Activated CD4-positive, alpha-beta memory T cell treated with anti-CD3 and anti-CD28 coated beads for 36 hours (primary cell): ENCODE data around the gene THEMIS2. TPM values are rescaled to one million over a fixed set of nuclear protein-coding genes. Genes with fewer than 3 reads are reported as not detected.
"Not testable (repeated sequence)": the region's sequence is repeated elsewhere in the genome, so short reads cannot be mapped to it uniquely, and the experiment has no call there.

ENCODE experiments used
- CTCF ChIA-PET: fragments of 350-600 bp; sonication (Branson Sonifier 250); formaldehyde crosslinking; loops from one replicate; lab custom pipeline; 2021; ENCODE audit warnings: antibody characterized with exemption, inconsistent platforms; lab: Charles Lee
- POLR2A ChIA-PET: fragments of 350-600 bp; sonication (Branson Sonifier 250); formaldehyde crosslinking; loops from one replicate; lab custom pipeline; 2021; ENCODE audit warnings: antibody characterized with exemption; lab: Charles Lee
- DNase-seq: peaks from one replicate; pipeline ENCODE4 v3.0.0-alpha.2; 2020
- H3K27ac Mint-ChIP-seq: one replicate; pipeline ENCODE4 v1.8.0; 2021; ENCODE audit warnings: mixed read lengths
- H3K27me3 Mint-ChIP-seq: one replicate; pipeline ENCODE4 v1.8.0; 2021; ENCODE audit warnings: mixed read lengths
- H3K36me3 Mint-ChIP-seq: one replicate; pipeline ENCODE4 v1.8.0; 2021; ENCODE audit warnings: mixed read lengths
- H3K4me1 Mint-ChIP-seq: one replicate; pipeline ENCODE4 v1.8.0; 2021; ENCODE audit warnings: low read depth, mixed read lengths
- H3K4me3 Mint-ChIP-seq: one replicate; pipeline ENCODE4 v1.8.0; 2021; ENCODE audit warnings: mild to moderate bottlenecking, mixed read lengths
- H3K9me3 Mint-ChIP-seq: one replicate; pipeline ENCODE4 v1.8.0; 2021; ENCODE audit warnings: mixed read lengths
- intact Hi-C: fragments of 100-400 bp; cut with micrococcal nuclease; formaldehyde crosslinking; loops from one replicate; pipeline ENCODE4 v1.15.1; 2023
- total RNA-seq, 2 experiments: library from RNA; stranded (reverse); gene quantifications; one replicate each; pipeline ENCODE4 v1.2.3, GENCODE V29; 2021

THEMIS2 gene
- 10 to 100 TPM; 27.4 to 29.3 TPM for total RNA-seq

DNA sequence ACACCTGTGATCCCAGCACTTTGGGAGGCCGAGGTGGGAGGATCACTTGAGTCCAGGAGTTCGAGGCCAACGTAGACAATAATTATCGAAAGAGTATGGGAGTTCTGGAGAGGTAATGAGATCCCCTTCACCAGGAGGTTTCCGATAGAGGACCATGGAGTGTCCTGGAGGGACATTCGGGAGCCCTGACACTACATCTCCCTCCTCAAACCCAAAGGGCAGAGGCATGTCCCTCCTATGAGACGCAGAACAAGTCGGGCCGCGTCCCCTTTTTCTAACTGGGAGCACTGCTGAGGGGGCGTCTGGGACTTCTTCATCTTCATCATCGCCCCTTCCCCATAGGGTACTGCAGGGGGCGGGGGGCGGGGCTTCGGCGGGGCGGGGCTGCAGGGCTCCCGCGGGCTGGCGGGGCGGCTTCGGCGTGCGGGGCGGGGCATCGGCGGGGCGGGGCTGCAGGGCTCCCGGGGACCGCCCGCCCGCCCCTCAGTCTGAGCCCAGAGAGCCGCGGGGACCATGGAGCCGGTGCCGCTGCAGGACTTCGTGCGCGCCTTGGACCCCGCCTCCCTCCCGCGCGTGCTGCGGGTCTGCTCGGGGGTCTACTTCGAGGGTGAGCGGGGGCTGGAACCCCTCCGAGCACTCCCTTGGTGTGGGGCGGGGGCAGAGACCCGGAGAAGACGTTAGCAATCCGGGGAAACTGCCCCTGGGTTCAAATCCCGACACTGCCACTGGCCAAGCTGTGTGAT, at the start of gene THEMIS2:
Gene THEMIS2 (plus strand): TSS at position 486 of the 743 bp plus-strand sequence. CDS start 28 bp downstream, at position 514.
- Mint-ChIP-seq H3K4me1 (peaks cover 37% of the 10 kb centered on the region), H3K9me3 (no peaks in the 10 kb centered on the region), H3K36me3 (peaks cover 4% of the 10 kb centered on the region), H3K4me3 (peak within 1 kb of the TSS; percentile 92), H3K27ac (peak within 1 kb of the TSS; percentile 84), H3K27me3 (no peaks in the 10 kb centered on the region)
- POLR2A ChIA-PET = interaction anchor here (0.7 to 2.4 kb wide), 3 partner anchors 15 to 88 kb away, joined by 3 to 10 read pairs (median 3); partner anchors contain the start of gene XKR8
- CTCF ChIA-PET = interaction anchor here (0.8 to 1.0 kb wide), 2 partner anchors 68 to 215 kb away, joined by 3 read pairs; no protein-coding TSS in a partner anchor
- peak; percentile 87 for DNase-seq
- intact Hi-C loops = loop anchor here (2.0 kb wide), 1 partner anchor 15 kb away; no protein-coding TSS in a partner anchor

DNA sequence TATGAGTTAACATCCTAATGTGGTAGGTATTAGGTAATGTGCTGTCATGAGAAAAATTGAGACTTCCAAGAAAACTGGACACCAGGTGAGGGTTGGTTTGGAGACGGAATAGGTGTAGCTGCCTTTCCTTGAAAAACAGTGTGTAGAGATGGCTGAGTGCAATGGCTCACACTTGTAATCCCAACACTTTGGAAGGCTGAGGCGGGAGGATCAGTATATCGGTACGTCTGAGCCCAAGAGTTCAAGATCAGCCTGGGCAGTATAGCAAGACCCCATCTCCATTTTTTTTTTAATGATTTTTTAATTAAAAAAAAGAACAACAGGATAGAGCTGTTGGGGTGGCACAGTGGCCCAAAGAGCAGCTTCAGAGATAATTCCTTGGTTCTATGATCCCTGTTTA, 48.6 kb upstream of the THEMIS2 start:
- H3K36me3 Mint-ChIP-seq = peaks cover 14% of the 10 kb centered on the region
- ChIA-PET CTCF (no interaction called here), POLR2A (no interaction called here)
- intact Hi-C loops = no loop called here
- DNase-seq = no peak
- H3K4me3 Mint-ChIP-seq = no peak overlapping the region
- H3K27ac Mint-ChIP-seq = no peak overlapping the region
- H3K9me3 Mint-ChIP-seq = no peaks in the 10 kb centered on the region
- H3K4me1 Mint-ChIP-seq = no peaks in the 10 kb centered on the region
- H3K27me3 Mint-ChIP-seq = no peaks in the 10 kb centered on the region

DNA sequence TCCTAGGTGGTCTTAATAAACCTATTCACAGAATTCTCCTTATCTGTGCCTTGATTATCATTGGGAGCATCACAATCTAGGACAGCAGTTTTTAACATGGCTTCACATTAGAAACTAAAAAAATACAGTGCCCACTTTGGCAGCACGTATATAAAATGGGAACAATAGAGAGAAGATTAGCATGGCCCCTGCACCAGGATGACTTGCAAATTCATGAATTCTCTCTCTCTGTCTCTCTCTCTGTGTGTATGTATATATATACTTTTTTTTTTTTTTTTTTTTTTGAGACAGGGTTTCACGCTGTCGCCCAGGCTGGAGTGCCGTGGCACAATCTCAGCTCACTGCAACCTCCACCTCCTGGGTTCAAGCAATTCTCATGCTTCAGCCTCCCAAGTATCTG, 47.9 kb upstream of the THEMIS2 start:
- POLR2A ChIA-PET = no interaction called here
- no peaks in the 10 kb centered on the region for H3K9me3 Mint-ChIP-seq
- H3K4me3 Mint-ChIP-seq = no peak overlapping the region
- no peaks in the 10 kb centered on the region for H3K4me1 Mint-ChIP-seq
- H3K27me3 Mint-ChIP-seq = no peaks in the 10 kb centered on the region
- DNase-seq = no peak
- CTCF ChIA-PET = no interaction called here
- no peak overlapping the region for H3K27ac Mint-ChIP-seq
- intact Hi-C loops = no loop called here
- H3K36me3 Mint-ChIP-seq = peaks cover 11% of the 10 kb centered on the region

DNA sequence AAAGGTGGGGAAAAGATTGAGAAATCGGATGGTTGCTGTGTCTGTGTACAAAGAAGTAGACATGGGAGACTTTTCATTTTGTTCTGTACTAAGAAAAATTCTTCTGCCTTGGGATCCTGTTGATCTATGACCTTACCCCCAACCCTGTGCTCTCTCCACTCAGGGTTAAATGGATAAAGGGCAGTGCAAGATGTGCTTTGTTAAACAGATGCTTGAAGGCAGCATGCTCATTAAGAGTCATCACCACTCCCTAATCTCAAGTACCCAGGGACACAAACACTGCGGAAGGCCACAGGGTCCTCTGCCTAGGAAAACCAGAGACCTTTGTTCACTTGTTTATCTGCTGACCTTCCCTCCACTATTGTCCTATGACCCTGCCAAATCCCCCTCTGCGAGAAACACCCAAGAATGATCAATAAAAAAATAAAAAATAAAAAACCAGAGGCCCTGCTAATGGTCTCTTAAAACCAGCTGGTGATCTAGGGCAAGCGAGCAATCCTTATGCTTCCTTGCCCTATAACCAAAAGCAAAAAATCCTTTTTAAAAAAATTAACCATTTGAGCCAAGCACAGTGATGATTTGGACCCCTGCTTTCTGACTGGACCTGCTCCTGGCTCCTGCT, 42.9 kb upstream of the THEMIS2 start:
- DNase-seq, H3K27me3 Mint-ChIP-seq, H3K9me3 Mint-ChIP-seq, intact Hi-C loops: not testable (repeated sequence)
- H3K36me3 Mint-ChIP-seq = peaks cover 12% of the 10 kb centered on the region
- peaks cover 24% of the 10 kb centered on the region for H3K4me1 Mint-ChIP-seq
- CTCF ChIA-PET = interaction anchor here (0.5 to 2.3 kb wide), 4 partner anchors 59 to 160 kb away, joined by 3 to 10 read pairs (median 4); no protein-coding TSS in a partner anchor
- POLR2A ChIA-PET = interaction anchor here (2.3 kb wide), 1 partner anchor 57 kb away, joined by 13 read pairs; the partner anchor contains the start of gene STX12
- H3K27ac Mint-ChIP-seq = peak overlapping the region; percentile 23
- H3K4me3 Mint-ChIP-seq = peak overlapping the region; percentile 92

DNA sequence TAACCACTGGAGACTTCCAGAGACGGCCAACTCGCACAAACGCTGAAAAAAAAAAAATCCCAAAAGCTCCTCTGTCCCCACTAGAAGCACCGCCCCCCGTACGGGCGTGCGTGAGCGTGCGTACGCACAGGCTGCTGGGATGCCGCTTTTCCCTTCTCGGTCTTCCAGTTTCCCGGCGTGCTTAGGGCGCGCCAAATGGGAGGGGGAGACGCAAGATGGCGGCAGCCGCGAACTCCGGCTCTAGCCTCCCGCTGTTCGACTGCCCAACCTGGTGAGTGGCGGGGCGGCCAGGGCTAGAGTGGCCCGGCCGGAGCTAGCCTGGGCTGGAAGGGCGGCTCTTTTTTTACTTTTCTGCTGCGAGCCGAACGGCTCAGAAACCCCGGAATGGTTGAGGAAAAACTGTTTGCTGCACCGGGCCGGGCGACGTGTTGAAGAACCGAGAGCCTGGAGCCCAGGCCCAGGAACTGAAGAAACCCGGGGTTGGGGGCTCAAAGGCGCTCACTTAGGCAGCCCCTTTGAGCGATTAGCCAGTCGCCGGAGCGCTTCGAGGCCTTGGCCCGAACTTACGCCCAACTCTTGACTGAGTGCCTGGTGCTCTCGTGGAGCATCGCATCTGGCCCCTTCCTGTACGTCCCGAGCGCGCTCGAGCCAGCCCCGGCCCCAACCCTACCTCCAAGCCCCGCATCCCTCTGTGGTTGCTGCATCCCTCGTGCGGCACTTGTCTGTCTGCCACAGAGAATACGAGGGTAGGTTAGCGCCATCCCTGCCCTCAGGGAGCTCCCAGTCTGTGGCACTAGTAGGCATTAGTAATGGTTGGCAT, 41.5 kb upstream of the THEMIS2 start, which contains the start of gene PPP1R8:
Gene PPP1R8 (plus strand): TSS at position 162 of the 820 bp plus-strand sequence. CDS start 54 bp downstream, at position 216.
- H3K36me3 Mint-ChIP-seq = peaks cover 12% of the 10 kb centered on the region
- peak within 1 kb of the TSS; percentile 92 for H3K4me3 Mint-ChIP-seq
- peaks cover 34% of the 10 kb centered on the region for H3K4me1 Mint-ChIP-seq
- intact Hi-C loops = loop anchor here (1.0 to 10.0 kb wide), 2 partner anchors 58 to 106 kb away; partner anchors contain the start of genes FAM76A and STX12
- POLR2A ChIA-PET = interaction anchor here (0.6 to 2.3 kb wide), 10 partner anchors 12 to 675 kb away, joined by 3 to 13 read pairs (median 4); partner anchors contain the start of genes FAM76A, IFI6, RCC1 and STX12
- no peaks in the 10 kb centered on the region for H3K9me3 Mint-ChIP-seq
- peak within 1 kb of the TSS; percentile 87 for H3K27ac Mint-ChIP-seq
- peak; percentile 94 for DNase-seq
- CTCF ChIA-PET = interaction anchor here (0.6 to 2.3 kb wide), 5 partner anchors 61 to 162 kb away, joined by 3 to 10 read pairs (median 4); no protein-coding TSS in a partner anchor
- no peaks in the 10 kb centered on the region for H3K27me3 Mint-ChIP-seq

DNA sequence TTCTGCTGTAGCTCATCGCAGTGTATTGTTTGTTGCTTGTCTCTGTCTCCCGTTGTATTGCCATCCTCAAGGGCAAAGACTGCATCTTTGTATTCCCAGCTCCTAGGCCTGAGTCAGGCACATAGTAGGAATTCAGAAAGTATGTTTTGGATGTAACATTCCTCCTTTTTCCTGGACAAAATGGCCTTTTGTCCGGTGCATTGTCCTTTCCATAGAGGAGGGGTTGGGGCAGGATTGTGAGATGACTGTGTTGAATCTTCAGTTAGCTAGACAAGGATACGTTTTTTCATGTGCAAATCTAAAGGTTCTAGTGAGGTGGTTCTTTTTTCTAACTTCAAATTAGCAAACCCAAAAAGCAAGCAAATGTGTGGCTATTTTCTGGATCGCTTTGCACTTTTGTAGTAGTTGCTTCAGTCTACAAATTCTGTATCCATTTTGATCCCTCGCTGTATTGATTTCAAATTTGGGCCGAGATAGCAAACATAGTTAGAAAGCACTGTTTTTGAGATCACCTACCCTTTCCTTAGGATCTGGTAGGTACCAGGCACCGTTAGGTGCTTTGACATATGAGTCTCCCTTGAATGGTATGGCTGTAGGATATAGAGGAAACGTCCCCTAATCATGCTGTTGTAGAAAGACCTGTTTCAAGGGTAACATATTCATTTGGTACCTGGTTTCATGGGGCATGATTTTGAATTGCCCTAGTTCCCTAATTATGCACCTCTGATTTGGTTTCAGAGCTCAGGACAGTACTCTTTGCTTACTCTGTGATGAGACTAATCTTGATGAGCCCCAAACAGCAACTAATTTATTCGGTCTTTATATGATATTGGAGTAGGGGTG, 40.6 kb upstream of the THEMIS2 start:
- POLR2A ChIA-PET = interaction anchor here (0.7 to 2.3 kb wide), 5 partner anchors 59 to 750 kb away, joined by 3 to 13 read pairs (median 5); partner anchors contain the start of gene STX12
- H3K27me3 Mint-ChIP-seq = no peaks in the 10 kb centered on the region
- H3K4me3 Mint-ChIP-seq = peak overlapping the region; percentile 92
- no peak for DNase-seq
- H3K9me3 Mint-ChIP-seq = no peaks in the 10 kb centered on the region
- CTCF ChIA-PET = interaction anchor here (1.8 to 2.3 kb wide), 3 partner anchors 26 to 162 kb away, joined by 4 to 10 read pairs (median 7); no protein-coding TSS in a partner anchor
- intact Hi-C loops = loop anchor here (1.0 to 10.0 kb wide), 2 partner anchors 107 to 162 kb away; partner anchors contain the start of gene FAM76A
- H3K4me1 Mint-ChIP-seq = peaks cover 34% of the 10 kb centered on the region
- peaks cover 12% of the 10 kb centered on the region for H3K36me3 Mint-ChIP-seq
- H3K27ac Mint-ChIP-seq = peak overlapping the region; percentile 87

DNA sequence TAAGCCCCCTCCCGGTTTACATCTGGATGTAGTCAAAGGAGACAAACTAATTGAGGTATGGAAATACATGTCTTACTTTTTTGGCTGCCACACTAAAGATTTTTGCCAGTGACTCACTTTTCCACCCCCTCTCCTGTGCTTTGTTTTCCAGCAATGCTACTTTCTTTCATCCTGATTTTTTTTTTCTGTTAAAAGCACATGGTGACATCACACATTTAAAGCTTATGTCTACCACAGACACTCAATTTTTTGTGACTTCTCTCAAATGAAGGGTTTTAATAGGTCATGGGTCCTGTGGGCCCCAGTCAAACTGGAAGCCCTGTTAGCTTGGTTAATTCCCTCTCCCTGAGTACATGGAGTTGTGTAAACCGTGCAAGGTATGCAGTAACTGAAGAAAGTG, 39.6 kb upstream of the THEMIS2 start:
- POLR2A ChIA-PET = interaction anchor here (1.2 to 1.8 kb wide), 2 partner anchors 60 to 161 kb away, joined by 5 to 6 read pairs; partner anchors contain the start of genes IFI6 and STX12
- Mint-ChIP-seq H3K9me3 (no peaks in the 10 kb centered on the region), H3K27ac (no peak overlapping the region)

DNA sequence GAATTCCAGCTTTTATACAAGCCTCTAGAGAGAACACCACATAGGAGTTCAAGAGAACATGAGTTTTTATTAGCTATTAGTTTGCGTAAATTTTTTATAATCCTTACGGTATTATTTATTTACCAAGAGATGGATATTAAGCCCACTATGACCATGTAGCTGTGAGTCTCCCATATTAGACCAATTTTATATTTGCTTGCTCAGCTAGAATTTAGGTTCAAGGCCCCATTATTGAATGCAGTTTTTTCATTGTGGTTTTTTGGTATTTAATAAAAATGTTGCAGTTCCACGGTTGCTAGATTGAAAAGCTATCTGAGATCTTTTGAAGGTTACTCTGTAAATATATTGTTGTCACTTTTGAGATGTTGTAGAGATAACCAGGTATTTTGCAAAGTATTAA, 38.9 kb upstream of the THEMIS2 start:
- intact Hi-C loops = loop anchor here (10.0 kb wide), 1 partner anchor 109 kb away; the partner anchor contains the start of gene FAM76A
- ChIA-PET CTCF (interaction anchor here (0.6 to 1.8 kb wide), 4 partner anchors 25 to 164 kb away, joined by 3 to 7 read pairs (median 4); no protein-coding TSS in a partner anchor), POLR2A (interaction anchor here (1.2 to 1.8 kb wide), 2 partner anchors 60 to 161 kb away, joined by 5 to 6 read pairs; partner anchors contain the start of genes IFI6 and STX12)
- no peak overlapping the region for H3K4me3 Mint-ChIP-seq
- no peaks in the 10 kb centered on the region for H3K9me3 Mint-ChIP-seq
- H3K36me3 Mint-ChIP-seq = peaks cover 12% of the 10 kb centered on the region
- H3K27me3 Mint-ChIP-seq = no peaks in the 10 kb centered on the region
- DNase-seq = no peak
- H3K4me1 Mint-ChIP-seq = peaks cover 34% of the 10 kb centered on the region
- H3K27ac Mint-ChIP-seq = no peak overlapping the region

More for the DNA sequence above, 39.6 kb upstream of the THEMIS2 start:
- Mint-ChIP-seq H3K27me3 (no peaks in the 10 kb centered on the region), H3K4me3 (no peak overlapping the region), H3K4me1 (peaks cover 34% of the 10 kb centered on the region), H3K36me3 (peaks cover 12% of the 10 kb centered on the region)
- intact Hi-C loops = loop anchor here (1.0 to 10.0 kb wide), 2 partner anchors 108 to 163 kb away; partner anchors contain the start of gene FAM76A
- CTCF ChIA-PET = interaction anchor here (0.6 to 2.3 kb wide), 3 partner anchors 25 to 163 kb away, joined by 3 to 10 read pairs (median 7); no protein-coding TSS in a partner anchor
- no peak for DNase-seq

DNA sequence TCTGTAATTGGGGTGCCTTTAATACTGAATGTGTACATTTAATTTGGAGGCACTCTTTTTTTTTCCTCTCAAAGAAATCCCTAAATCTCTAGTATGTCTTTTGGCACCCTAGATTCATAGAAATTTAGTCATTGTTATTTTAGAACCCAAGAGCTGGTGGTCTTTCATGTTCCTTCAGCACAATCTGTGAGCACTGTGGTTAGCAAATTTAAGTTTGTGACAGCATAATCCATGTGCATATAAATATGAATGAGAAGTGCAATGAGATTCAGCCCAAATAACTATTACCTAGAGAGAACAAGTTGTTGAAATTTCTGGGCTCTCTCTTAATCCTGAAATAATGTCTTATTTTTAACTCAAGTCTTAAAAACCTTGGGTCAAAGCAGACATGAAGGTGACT, 37.3 kb upstream of the THEMIS2 start:
- ChIA-PET POLR2A (interaction anchor here (0.7 kb wide), 1 partner anchor 57 kb away, joined by 3 read pairs; no protein-coding TSS in a partner anchor), CTCF (interaction anchor here (0.6 to 1.8 kb wide), 3 partner anchors 23 to 228 kb away, joined by 3 to 6 read pairs (median 3); no protein-coding TSS in a partner anchor)
- H3K27me3 Mint-ChIP-seq = no peaks in the 10 kb centered on the region
- peaks cover 15% of the 10 kb centered on the region for H3K36me3 Mint-ChIP-seq
- DNase-seq = no peak
- peaks cover 31% of the 10 kb centered on the region for H3K4me1 Mint-ChIP-seq
- H3K27ac Mint-ChIP-seq = peak overlapping the region; percentile 31
- no peaks in the 10 kb centered on the region for H3K9me3 Mint-ChIP-seq
- intact Hi-C loops = loop anchor here (10.0 kb wide), 1 partner anchor 110 kb away; the partner anchor contains the start of gene FAM76A
- no peak overlapping the region for H3K4me3 Mint-ChIP-seq

DNA sequence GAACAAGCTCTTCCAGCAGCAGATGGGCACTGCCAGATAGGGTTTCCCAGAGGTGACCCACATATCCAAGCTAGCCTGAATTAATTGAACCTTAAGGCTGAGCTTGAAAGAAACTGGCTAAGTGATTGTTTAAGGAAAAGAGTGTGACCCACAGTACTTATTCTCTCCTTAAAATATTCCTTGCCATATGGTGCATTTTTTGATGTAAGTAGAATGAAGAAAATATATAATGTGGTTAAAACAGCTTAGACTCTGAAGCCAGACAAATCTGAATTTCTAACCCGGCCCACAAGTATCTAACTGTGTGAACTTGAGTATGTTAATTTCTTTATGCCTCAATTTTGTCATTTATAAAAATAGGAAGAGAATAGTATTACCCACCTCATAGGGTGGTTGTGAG, 36.8 kb upstream of the THEMIS2 start:
- no peaks in the 10 kb centered on the region for H3K9me3 Mint-ChIP-seq
- H3K36me3 Mint-ChIP-seq = peaks cover 16% of the 10 kb centered on the region
- H3K27ac Mint-ChIP-seq = peak overlapping the region; percentile 31
- no peak overlapping the region for H3K4me3 Mint-ChIP-seq
- peaks cover 31% of the 10 kb centered on the region for H3K4me1 Mint-ChIP-seq
- no peaks in the 10 kb centered on the region for H3K27me3 Mint-ChIP-seq
- POLR2A ChIA-PET = interaction anchor here (0.7 kb wide), 1 partner anchor 57 kb away, joined by 3 read pairs; no protein-coding TSS in a partner anchor
- CTCF ChIA-PET = interaction anchor here (0.6 to 1.8 kb wide), 3 partner anchors 22 to 228 kb away, joined by 3 to 6 read pairs (median 3); no protein-coding TSS in a partner anchor
- intact Hi-C loops = loop anchor here (10.0 kb wide), 1 partner anchor 111 kb away; the partner anchor contains the start of gene FAM76A
- DNase-seq = no peak
